ENCODE measurements around the gene USP54. TPM values are rescaled to one million over a fixed set of nuclear protein-coding genes. Genes with fewer than 3 reads are reported as not detected.

USP54 gene
- total and polyA plus RNA-seq, 2 donors (not counting 1 experiment from before 2014, with no cell fraction given): 2.3 to 12.9 TPM

- no peak for ATAC-seq (ENCODE audit: low read depth)
- 100% methylated on average over 1 of the region's 1 CpG for WGBS (ENCODE audit: insufficient coverage)
- Histone ChIP-seq H3K4me1 (ENCODE audit: control insufficient read depth in 2 of 2, insufficient read depth in 2 of 2, low read length in 2 of 2) (peaks cover 12 to 14% of the 10 kb centered on the region in 2 donors), H3K4me2 (replicated peaks; ENCODE audit: low read depth, low read length, poor library complexity, severe bottlenecking) (no peak overlapping the region), H3K79me2 (ENCODE audit: control insufficient read depth, insufficient read depth, low read length) (no peaks in the 10 kb centered on the region), H4K20me1 (ENCODE audit: control insufficient read depth, insufficient read depth, low read length, poor library complexity, severe bottlenecking) (no peaks in the 10 kb centered on the region), H3K9me3 (ENCODE audit: control extremely low read depth in 1 of 3, control insufficient read depth in 2 of 3, insufficient read depth in 1 of 3, low read length in 2 of 3) (peaks cover 0 to 2% (median 0%) of the 10 kb centered on the region in 3 donors), H3K36me3 (replicated peaks in 1 of 2; ENCODE audit: control extremely low read depth in 1 of 2, control insufficient read depth in 1 of 2, extremely low read depth in 1 of 2, insufficient read depth in 2 of 2, low read length in 1 of 2) (no peaks in the 10 kb centered on the region), H3K27me3 (replicated peaks in 1 of 4; ENCODE audit: control extremely low read depth in 1 of 4, control insufficient read depth in 3 of 4, insufficient read depth in 4 of 4, low read length in 3 of 4) (no peaks in the 10 kb centered on the region), H3K9ac (ENCODE audit: low read length) (no peak overlapping the region), H3K27ac (ENCODE audit: low read length in 2 of 2) (no peak overlapping the region), H2AFZ (ENCODE audit: insufficient read depth, low read depth, low read length, poor library complexity, severe bottlenecking) (no peak overlapping the region), H3K4me3 (ENCODE audit: control extremely low read depth in 1 of 5, extremely low read depth in 1 of 5, insufficient read depth in 1 of 5, low read depth in 2 of 5, low read length in 4 of 5) (no peak overlapping the region)
- TF ChIP-seq CTCF (IDR thresholded peaks at IDR 0.05) (no peak), EZH2 (IDR thresholded peaks at IDR 0.05; ENCODE audit: borderline replicate concordance, insufficient read depth, low read depth, low read length, poor library complexity, severe bottlenecking) (no peak)
- ChIA-PET POLR2A (no interaction called here), CTCF (no interaction called here)
- no peaks in the 10 kb centered on the region for H3K27me3 Mint-ChIP-seq
- H3K27ac Mint-ChIP-seq: no peak overlapping the region
- peaks cover 16% of the 10 kb centered on the region for H3K4me1 Mint-ChIP-seq
- intact Hi-C loops (cut with micrococcal nuclease): no loop called here
- H3K9me3 Mint-ChIP-seq (ENCODE audit: insufficient read depth): no peaks in the 10 kb centered on the region
- no peak for DNase-seq
- no peak overlapping the region for H3K4me3 Mint-ChIP-seq
These were observed 2.5 kb downstream of the USP54 start for GRCh38 chr10:73588656-73589055.

GRCh38 chr10:73586583-73586984, 4.6 kb downstream of the USP54 start:
- no peak overlapping the region for H3K4me2 ChIP-seq (replicated peaks; ENCODE audit: low read depth, low read length, poor library complexity, severe bottlenecking)
- no peak overlapping the region for H3K9ac ChIP-seq (ENCODE audit: low read length)

More at GRCh38 chr10:73586583-73586984, 4.6 kb downstream of the USP54 start:
- no peak overlapping the region for H3K27ac Mint-ChIP-seq
- TF ChIP-seq EZH2 (IDR thresholded peaks at IDR 0.05; ENCODE audit: borderline replicate concordance, insufficient read depth, low read depth, low read length, poor library complexity, severe bottlenecking): no peak
- TF ChIP-seq CTCF (IDR thresholded peaks at IDR 0.05): no peak
- Histone ChIP-seq H3K79me2 (ENCODE audit: control insufficient read depth, insufficient read depth, low read length) (no peaks in the 10 kb centered on the region), H3K27ac (ENCODE audit: low read length in 2 of 2) (no peak overlapping the region), H2AFZ (ENCODE audit: insufficient read depth, low read depth, low read length, poor library complexity, severe bottlenecking) (no peak overlapping the region), H3K4me1 (ENCODE audit: control insufficient read depth in 2 of 2, insufficient read depth in 2 of 2, low read length in 2 of 2) (peaks cover 6% of the 10 kb centered on the region in 2 donors), H3K36me3 (replicated peaks in 1 of 2; ENCODE audit: control extremely low read depth in 1 of 2, control insufficient read depth in 1 of 2, extremely low read depth in 1 of 2, insufficient read depth in 2 of 2, low read length in 1 of 2) (no peaks in the 10 kb centered on the region), H3K9me3 (ENCODE audit: control extremely low read depth in 1 of 3, control insufficient read depth in 2 of 3, insufficient read depth in 1 of 3, low read length in 2 of 3) (peaks cover 0 to 2% (median 0%) of the 10 kb centered on the region in 3 donors), H4K20me1 (ENCODE audit: control insufficient read depth, insufficient read depth, low read length, poor library complexity, severe bottlenecking) (no peaks in the 10 kb centered on the region), H3K27me3 (replicated peaks in 1 of 4; ENCODE audit: control extremely low read depth in 1 of 4, control insufficient read depth in 3 of 4, insufficient read depth in 4 of 4, low read length in 3 of 4) (no peaks in the 10 kb centered on the region), H3K4me3 (ENCODE audit: control extremely low read depth in 1 of 5, extremely low read depth in 1 of 5, insufficient read depth in 1 of 5, low read depth in 2 of 5, low read length in 4 of 5) (no peak overlapping the region)
- ChIA-PET CTCF (no interaction called here), POLR2A (no interaction called here)
- no peaks in the 10 kb centered on the region for H3K27me3 Mint-ChIP-seq
- no peak overlapping the region for H3K4me3 Mint-ChIP-seq
- no peak for DNase-seq
- no CpG with 5 or more reads among the region's 1 CpG for WGBS (ENCODE audit: insufficient coverage)
- intact Hi-C loops (cut with micrococcal nuclease): no loop called here
- H3K4me1 Mint-ChIP-seq: peaks cover 6% of the 10 kb centered on the region
- no peaks in the 10 kb centered on the region for H3K9me3 Mint-ChIP-seq (ENCODE audit: insufficient read depth)
- no peak for ATAC-seq (ENCODE audit: low read depth)

All from B cell (primary cell).